HK-2 (cell line): Measurements from ENCODE around the gene ZNF44.

Experiments
- DNase-seq: peaks from one replicate; pipeline ENCODE4 v3.0.0-alpha.2; 2018; ENCODE audit not compliant: unreplicated experiment

Gene ZNF44

DNA sequence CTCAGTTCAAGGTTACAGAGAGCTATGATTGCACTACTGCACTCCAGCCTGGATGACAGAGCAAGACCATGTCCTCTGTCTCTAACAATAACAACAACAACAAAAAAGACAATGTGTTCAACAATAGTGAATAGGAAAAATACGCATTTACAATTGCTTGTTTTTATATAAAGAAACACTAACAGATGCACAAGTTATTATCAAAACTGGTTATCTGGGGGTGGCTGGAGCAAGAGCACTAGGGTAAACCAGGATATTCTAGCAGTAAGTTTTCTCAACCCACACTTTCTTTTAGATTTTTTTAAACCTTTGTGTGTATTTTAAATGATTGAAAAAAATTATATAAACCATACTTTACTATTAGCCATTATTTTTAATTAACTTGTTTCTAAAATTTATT, 33.1 kb downstream of the ZNF44 start:
- no peak for DNase-seq

DNA sequence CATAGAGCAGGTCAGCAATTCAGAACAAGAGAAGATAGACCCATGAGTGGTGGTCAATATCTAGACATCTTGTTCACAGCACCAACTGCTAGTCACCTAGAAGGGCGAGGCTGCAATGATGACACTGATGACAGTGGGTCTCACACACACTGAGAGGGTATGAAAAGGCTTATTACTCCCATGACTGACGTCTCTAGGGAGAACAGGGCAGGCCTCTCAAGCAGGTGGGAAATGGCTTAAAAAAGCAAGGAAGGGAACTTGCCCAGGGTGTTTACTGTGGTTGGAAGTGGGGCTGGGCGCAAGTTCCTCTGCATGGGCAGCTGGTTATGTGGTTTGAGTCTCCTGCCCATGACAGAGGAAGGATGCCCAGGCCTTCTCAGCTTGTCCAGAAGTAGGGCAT, 33.8 kb downstream of the ZNF44 start:
- no peak for DNase-seq

DNA sequence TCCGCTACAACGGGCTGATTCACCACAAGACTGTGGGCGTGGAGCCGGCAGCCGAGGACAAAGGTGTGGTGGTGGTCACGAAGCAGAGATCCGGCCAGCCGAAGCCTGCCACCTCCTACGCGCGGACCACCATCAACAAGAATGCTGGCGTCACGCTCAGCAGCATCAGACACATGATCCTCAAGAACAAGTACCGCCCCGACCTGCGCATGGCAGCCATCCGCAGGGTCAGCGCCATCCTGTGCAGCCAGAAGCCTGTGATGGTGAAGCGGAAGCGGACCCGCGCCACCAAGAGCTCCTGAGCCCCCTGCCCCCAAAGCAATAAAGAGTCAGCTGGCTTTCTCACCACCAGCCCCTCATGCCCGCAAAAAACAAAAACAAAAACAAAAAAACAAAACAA, 34.4 kb downstream of the ZNF44 start:
- DNase-seq, result no peak

DNA sequence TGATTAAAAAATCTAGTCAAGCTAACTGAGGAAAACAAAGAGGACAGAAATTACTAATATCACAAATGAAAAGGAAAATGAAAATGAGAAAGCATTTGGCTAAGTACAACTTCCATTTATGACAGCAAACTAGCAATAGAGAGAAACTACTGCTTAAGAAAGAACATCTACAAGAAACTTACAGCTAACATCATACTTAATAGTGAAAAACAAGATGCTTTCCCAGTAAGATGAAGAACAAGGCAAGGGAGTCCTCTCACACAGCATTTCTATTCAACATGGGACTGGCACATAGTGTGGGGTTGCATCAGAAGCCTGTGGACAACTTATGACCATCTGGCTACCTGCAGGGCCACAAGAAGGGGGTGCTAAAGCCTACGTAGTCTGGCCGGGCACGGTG, 39.3 kb downstream of the ZNF44 start:
- DNase-seq, result no peak

DNA sequence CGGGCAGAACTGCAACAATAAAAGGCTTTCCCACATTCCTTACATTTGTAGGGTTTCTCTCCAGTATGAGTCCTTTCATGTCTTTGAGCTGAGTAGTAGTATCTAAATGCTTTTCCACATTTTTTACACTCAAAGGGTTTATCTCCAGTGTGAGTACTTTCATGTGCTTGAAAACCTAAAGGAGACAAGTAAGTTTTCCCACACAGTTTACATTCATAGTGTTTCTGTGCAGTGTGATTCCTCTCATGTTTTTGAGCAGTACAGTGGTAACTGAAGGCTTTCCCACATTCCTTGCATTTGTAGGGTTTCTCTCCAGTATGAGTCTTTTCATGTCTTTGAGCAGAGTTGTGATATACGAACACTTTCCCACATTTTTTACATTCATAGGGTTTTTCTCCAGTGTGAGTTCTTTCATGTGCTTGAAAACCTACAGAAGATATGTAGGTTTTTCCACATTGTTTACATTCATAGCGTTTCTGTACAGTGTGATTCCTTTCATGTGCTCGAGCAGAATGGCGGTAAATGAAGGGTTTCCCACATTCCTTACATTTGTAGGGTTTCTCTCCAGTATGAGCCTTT, 47.0 kb downstream of the ZNF44 start:
- no peak for DNase-seq

DNA sequence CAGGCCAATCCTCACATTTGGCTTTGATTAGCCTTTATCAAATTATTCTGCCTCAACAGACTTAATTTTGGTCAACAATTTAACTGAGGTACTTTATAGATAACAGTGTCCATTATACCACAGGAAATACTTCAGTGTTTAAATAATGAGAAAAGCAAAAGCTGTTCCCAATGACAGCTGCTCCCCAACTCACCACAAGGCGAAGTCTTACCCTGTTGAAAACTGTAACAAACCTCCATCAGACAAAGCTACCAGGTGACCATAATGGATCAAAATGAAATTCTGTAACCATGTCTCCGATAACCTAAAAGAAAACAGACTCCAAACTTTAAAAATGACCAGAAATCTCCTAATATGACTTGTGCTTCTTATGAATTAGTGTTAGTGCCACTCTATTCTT, 50.3 kb downstream of the ZNF44 start:
- DNase-seq, result no peak

DNA sequence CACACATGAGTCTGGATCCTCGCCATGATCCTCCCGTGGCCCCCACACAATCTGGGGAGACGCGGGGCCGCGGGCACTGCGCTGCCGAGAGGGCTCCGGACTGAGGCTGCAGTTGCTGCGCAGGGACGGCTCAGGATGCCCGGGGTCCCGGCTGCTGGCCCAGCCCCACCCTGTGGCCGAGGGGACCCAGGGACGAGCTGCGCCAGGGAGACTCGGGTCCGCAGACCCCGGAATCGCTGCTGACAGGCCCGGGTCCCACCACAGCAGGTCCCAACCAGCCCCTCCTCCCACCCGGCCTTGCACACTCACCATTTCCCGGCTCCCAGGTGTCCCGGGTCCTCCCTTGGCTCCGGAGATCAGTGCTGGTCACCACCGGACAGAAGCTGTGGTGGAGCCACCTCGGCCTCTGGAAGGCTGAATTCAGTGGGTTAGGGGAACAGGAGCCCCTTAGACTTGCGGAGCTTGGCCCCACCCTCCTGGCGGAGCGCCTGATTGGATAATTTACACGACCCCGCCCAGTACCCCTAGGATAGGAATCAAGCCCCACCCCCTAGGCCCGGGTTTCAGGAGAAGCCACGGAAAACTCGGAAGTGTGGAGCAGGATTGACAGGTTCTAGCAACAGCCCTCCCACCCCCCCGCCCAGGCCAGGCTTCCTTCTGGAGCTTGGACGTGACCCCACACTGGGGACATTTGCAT, 57.4 kb downstream of the ZNF44 start:
- no peak for DNase-seq

DNA sequence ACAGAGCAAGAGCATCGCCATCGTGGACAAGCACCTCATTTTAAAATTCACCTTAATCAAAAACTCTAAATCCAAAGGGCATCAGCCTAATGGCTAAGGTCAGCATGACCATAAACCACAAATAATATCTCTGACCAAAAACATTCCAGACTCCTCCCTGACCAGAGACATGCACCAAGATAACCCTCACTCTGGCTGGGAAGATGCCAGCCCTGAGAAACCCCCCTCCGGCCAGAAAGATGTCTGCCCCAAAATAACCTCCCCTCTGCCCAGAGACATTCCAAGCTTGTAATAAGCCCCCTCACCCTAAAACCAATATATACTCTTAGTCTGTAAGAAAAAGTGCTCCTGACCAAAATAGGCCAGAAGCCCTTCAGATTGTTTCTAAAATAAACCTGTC, 61.7 kb downstream of the ZNF44 start:
- DNase-seq, result no peak

DNA sequence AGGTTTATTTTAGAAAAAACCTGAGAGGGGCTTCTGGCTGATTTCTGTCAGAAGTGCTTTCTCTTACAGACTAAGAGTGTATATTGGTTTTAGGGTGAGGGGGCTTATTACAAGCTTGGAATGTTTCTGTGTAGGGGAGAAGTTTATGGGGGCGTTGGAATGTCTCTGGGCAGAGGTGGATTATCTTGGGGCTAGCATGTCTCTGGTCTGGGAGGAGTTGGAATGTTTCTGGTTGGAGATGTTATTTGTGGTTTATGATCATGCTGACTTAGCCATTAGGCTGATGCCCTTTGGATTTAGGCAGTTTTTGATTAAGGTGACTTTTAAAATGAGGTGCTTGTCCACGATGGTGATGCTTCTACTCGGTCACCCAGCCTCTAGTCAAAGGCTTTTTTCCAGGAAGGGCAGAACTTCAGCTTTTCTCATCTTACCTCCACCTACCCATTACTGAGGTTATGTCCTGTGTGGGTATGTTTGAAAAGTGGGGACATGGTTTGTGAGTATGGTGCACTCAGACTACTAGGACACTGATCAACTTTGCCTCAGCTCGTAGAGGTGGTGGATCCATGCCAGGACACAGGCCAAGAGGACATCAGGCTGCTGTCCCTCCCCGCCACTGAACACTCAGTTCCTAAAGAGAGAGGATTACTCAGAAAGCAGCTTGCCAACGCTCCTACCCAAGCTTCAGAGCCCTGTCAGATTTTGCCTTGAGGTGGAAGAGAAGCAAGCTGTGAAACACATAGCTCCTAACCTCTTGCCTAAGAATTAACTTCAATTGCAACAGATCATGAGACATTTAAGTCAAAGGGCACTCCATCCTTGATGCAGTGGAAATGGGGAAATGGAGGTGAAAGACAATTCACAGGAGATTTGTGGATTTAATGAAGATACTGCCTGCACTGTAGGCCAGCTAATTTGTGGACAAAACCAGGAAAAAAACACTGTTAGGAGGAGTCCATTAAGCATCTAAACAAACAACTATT, 63.6 kb downstream of the ZNF44 start:
- DNase-seq, result no peak

DNA sequence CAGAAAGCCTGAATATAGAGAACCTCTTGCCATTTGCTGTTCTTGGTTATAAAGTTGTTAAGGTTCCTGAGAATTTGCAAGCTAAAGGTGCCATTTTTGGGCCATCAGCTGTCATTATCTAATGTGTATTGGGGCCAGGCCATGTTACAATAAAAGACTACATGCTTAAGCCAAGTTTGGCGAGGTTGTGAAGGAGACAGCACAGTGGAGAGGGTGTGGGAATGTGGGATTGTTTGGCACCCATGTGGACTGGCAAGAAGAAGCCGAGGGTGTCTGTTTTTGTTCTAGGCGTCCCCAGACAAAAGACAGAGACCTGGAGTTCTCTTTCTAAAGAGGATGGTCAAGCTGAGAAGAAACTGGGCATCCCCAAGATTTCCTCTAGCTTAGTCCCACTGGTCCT, 64.7 kb downstream of the ZNF44 start:
- no peak for DNase-seq

DNA sequence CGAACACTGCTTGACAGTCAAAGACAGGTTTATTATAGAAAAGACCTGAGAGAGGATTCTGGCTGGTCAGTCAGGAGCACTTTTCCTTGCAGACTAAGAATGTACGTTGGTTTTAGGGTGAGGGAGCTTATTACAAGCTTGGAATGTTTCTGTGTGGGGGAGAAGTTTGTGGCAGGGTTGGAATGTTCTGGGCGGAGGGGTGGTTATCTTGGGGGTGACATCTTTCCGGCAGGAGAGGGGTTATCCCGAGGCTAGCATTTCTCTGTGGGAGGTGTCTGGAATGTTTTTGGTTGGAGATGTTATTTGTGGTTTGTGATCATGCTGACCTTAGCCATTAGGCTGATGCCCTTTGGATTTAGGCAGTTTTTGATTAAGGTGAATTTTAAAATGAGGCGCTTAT, 70.0 kb downstream of the ZNF44 start:
- no peak for DNase-seq

DNA sequence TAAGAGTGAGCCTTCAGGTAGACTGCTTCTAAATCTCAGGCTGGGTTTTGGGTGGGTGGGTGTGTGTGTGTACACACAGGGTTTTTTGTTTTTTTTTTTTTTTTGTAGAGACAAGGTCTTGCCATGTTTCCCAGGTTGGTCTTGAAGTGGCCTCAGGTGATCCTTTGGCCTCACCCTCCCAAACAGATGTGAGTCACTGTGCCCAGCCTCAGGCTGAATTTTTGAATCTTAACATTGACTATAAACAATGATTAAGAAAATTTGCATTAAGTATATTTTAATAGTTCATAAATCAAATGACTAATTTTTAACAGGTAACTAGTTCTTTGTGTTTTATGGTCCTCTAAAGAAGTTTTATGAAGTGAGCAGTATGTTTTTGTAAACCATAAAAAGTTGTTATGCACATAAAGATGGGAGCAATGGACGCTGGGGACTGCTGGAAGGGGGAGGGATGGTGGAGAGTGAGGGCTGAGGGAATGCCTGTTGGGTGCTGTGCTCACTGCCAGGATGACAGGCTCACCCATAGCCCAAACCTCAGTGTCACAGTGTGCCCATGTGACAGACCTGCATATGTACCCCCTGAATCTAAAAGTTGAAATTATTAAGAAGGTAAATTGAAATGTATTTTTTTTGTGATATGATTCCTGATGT, 71.6 kb downstream of the ZNF44 start:
- no peak for DNase-seq
